Stimulated activated CD8-positive, alpha-beta memory T cell treated with anti-CD3 and anti-CD28 coated beads, Interleukin-15, amount 100 ng/mL, for 4 hours (primary cell): ENCODE measurements around the gene NOS3.
A peak's percentile ranks its signal among the peaks of the same experiment; 100 is the strongest.
"Not testable (repeated sequence)": the region's sequence is repeated elsewhere in the genome, so short reads cannot be mapped to it uniquely, and the experiment has no call there.

ENCODE experiments used
- DNase-seq, 2 donors: peaks; one replicate each; pipeline ENCODE4 v3.0.0-alpha.2; 2020; ENCODE audit warnings: low read depth in 2 of 2

NOS3 gene

DNA sequence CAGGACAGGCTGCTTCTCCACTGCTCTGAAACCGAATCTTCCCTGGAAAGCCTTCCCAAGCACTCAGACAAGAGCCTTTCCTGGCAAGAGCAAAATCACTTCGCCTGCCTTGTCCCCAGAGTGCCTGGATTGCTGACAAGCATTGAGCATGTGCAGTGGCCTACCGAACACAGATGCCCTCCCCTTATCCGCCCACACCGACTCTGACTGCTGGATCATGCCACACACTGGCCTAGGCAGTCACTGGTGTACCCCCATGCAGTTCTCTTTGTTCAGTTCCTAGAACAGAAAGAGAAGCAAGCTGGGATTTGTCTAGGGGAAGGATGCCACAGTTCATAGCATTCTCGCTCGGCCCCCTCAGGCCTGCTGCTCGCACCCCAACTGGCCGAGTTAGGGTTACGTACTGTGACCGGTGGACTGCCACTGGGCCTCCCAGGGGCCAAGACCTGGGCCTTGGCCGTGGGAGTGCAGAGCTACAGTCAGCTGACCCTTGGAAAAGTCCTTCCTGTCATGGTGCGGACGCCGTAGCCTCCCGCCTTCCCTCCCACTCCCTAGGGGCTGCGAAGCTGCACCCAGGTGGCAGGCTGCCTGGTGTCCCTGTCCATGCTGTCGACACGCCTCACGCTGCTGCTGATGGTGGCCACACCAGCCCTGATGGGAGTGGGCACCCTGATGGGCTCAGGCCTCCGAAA, 44.4 kb downstream of the NOS3 start:
- DNase-seq: no peak

DNA sequence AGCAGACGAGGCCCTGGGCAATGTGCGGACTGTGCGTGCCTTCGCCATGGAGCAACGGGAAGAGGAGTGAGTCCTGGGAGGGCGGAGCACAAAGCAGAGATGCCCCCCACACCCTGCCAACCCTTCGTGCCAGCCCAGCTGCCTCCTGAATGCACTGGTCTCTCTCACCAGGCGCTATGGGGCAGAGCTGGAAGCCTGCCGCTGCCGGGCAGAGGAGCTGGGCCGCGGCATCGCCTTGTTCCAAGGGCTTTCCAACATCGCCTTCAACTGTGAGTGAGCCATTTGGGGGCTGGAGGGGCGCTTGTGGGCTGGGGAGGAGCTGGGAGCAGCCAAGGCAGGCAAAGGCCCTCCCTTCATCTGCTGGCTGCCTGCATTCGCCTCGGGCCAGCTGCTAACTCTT, 45.1 kb downstream of the NOS3 start:
- DNase-seq: no peak

DNA sequence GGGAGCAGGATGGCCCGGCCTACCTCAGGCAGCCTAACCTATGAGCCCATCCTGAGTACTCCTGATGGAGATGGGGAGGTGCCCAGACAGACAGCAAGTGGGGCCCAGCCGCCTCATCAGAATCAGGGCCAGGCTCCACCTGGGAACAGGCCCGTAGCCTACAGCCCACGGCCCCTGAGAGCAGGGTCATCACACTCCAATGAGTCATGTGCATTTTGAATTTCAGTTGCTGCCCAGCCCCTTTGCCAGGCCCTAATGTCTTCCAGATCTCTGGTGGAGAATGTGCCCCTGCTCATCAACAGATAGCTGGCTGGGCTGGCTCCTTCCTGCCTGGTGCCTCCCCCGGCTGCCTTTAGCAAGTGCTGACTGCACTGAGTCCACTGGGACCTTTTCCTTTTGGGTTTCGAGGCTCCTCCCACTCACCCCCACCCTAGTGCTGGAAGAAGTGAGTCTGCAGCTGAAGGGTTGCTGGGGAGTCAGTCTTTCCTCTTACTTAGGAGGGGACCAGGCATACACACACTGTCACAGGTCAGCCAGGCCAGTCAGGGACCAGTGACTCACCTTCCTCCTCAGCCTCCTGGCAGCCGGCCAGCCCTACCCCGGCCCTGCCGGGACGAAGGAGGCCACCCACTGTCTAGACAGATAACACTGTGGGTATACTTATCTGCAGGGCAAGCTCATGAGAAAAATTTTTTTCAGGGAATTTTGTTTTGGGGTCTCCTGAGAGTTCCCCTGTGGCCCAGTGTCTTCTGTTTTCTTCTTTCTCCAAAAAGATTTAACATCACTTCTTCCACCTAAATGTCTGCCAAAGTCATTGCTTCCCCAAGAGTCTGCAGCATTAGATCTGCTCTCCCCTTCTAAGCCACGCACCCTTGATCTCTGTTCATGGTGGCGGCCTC, 48.4 kb downstream of the NOS3 start:
- peak; percentile 58 to 65 for DNase-seq

GRCh38 chr7:151039850-151040548, 49.2 kb downstream of the NOS3 start:
- DNase-seq: no peak

- DNase-seq: no peak
Measured at GRCh38 chr7:151040616-151041375, 50.0 kb downstream of the NOS3 start.

- not testable (repeated sequence) for DNase-seq
Measured at GRCh38 chr7:151043449-151043848, 52.6 kb downstream of the NOS3 start.

DNA sequence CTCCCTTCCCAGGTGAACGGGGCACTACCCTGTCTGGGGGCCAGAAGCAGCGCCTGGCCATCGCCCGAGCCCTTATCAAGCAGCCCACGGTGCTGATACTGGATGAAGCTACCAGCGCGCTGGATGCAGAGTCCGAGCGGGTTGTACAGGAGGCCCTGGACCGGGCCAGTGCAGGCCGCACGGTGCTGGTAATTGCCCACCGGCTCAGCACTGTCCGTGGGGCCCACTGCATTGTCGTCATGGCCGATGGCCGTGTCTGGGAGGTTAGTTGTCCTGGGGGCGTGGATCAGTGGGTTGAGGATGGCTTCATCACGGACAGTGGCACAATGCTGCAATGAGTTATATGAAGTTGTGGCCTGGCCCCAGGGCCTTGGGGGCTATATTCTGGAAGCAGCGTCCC, 53.1 kb downstream of the NOS3 start:
- no peak for DNase-seq

DNA sequence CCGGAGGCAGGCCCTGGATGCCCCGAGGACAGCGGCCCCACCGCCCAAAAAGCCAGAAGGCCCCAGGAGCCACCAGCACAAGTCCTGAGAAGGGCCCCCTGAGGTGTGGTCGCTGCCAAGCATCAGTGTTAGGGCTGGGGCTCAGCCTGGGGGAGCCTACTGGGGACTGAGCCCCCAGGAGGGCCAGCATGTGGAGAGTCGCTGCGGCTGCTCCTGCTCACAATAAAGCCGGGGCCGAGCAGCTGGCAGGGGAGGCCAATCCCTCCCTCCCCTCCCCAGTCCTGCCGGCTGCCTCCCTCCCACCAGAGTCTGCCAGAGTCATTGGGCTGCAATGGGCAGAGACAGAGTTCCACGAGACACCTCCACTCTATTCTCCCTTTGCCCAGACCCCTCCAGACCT, 54.4 kb downstream of the NOS3 start:
- DNase-seq: no peak

GRCh38 chr7:151045967-151046366, 55.1 kb downstream of the NOS3 start:
- DNase-seq: no peak

- no peak for DNase-seq
Measured at GRCh38 chr7:151046603-151047573, 56.1 kb downstream of the NOS3 start.

- DNase-seq: no peak
Measured at GRCh38 chr7:151047976-151048815, 57.4 kb downstream of the NOS3 start, which contains the start of gene ASIC3. Gene ASIC3, plus strand, starts transcription at chr7:151048531. Its CDS starts 355 bp downstream, at chr7:151048886.

- DNase-seq: no peak
Measured at GRCh38 chr7:151048911-151049463, 58.2 kb downstream of the NOS3 start.

- no peak for DNase-seq
Measured at GRCh38 chr7:151051108-151051507, 60.3 kb downstream of the NOS3 start.

DNA sequence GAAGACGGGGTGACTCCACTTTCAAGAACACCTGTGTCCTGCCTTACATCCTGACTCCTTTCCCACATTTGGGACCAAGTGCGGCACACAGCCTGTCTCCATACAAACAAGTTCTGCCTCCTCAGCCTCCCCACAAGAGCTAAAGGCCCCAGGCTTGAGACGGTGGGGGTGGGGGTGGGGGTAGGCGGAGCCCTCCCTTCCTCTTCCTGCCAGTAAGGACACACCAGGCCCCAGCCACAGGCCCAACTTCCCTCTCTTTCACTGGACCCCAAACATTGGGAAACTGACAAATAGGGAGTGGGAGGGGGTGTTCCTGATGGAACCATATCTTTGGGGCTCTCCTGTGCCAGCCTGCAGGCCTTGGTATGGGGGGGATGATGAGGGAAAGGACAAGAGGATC, 62.3 kb downstream of the NOS3 start:
- DNase-seq: no peak

- DNase-seq: no peak
Measured at GRCh38 chr7:151053751-151054150, 62.9 kb downstream of the NOS3 start.

DNA sequence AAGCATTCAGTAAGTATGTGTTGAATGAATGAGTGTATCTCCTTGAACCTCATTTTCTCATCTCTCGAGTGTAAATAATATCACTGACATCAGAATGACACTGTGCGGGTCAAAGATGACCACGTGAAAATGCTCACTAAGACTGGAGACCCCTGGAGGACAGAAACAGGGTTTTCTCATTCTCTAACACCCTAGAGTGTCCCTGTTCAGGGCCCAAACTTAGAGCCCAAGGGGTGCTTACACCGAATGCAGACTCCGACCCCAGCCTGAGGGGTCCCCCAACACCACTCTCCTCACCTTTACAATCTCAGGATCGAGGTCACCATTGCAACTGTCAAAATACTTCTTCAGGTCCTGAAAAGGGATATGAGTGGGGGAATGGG, 65.5 kb downstream of the NOS3 start:
- no peak for DNase-seq

DNA sequence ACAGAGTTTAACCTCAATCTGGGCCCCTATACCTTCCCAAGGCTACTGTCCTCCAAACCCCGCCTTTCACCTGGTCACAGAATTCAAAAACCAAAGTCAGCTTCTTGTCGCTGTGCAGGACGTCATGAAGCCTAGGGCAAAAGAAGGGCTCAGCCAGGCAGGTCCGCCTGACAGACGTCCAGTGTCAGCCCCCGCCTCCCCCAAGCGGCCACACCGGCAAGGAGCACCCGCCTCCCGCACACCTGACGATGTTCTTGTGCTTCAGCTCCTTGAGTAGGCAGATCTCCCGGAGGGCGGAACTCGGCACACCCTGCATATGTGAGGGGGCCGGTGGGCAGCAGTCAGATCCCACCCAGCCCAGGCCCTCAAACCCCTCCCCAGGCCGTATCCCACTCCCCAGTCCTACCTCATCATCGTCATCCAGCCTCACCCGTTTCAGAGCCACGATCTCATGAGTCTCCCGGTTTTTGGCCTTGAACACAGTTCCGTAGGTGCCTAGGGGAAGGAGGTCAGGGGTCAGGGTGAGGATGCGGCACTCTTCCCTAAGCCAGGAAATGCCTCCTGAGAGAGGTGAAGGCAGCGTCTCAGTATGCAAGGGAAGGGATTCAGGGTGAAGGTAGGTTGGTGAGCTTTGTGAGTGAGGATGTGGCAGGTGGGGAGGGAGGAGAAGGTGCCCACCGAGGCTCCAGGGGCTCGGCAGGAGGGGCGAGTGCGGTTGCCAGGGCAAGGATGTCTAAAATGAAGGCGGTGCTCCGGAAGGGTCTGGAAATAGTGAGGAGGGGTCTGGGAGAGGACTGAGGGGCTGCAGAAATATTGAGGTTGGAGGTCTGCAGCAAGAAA, 66.1 kb downstream of the NOS3 start:
- DNase-seq: no peak

DNA sequence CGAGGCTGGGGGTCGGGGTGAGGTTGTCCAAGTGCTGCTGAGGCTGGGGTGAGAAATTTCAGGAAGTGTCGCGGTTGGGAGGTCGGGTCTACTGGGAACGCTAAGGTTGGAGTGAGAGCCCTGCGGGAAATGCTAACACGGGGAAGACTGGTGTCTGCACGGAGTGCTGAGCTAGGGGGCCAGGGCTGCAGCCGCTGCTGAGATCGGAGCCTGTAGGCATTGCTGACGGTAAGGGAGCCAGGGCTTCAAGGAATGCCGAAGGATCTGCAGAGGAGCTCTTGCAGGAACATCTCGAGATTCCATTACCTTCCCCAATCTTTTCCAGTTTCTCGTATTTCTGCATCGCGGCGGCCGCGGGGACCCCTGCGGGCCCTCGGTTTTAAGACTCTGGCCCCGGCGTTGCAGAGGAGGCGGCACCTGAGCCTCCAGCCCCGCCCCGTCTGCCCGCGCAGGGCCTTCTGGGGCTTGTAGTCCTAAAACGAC, 66.7 kb downstream of the NOS3 start, which contains the start of gene CDK5:
Gene CDK5 (minus strand): TSS at position 392 of the 483 bp plus-strand sequence. CDS start 49 bp downstream, at position 343.
- DNase-seq: no peak
